ENCODE results near the gene ECHS1. TPM values are rescaled to one million over a fixed set of nuclear protein-coding genes. Genes with fewer than 3 reads are reported as not detected.

ECHS1 gene
- total RNA-seq, 1 donor from 2014 or later = 77.4 TPM

GRCh38 chr10:133346413-133346812, 26.7 kb downstream of the ECHS1 start:
- Mint-ChIP-seq H3K27me3 (ENCODE audit: insufficient read depth, low read depth) (peaks cover 18% of the 10 kb centered on the region), H3K36me3 (peaks cover 1% of the 10 kb centered on the region), H3K27ac (no peak overlapping the region), H3K4me1 (peaks cover 3% of the 10 kb centered on the region), H3K9me3 (peaks cover 14% of the 10 kb centered on the region), H3K4me3 (no peak overlapping the region)
- Histone ChIP-seq H3K9me3 (ENCODE audit: low read depth) (no peaks in the 10 kb centered on the region), H3K4me3 (no peak overlapping the region), H3K27ac (no peak overlapping the region), H3F3A (ENCODE audit: low read depth) (no peaks in the 10 kb centered on the region), H3K4me2 (no peak overlapping the region), H3K36me3 (no peaks in the 10 kb centered on the region), H3K79me2 (ENCODE audit: low read depth) (no peaks in the 10 kb centered on the region), H4K20me1 (ENCODE audit: low read depth) (no peaks in the 10 kb centered on the region), H3K9ac (no peak overlapping the region), H3K4me1 (peaks cover 5% of the 10 kb centered on the region), H3K27me3 (peaks cover 5% of the 10 kb centered on the region), H2AFZ (replicated peaks) (no peak overlapping the region)
- no peak for DNase-seq (ENCODE audit: low spot score)
- TF ChIP-seq EZH2 (IDR thresholded peaks at IDR 0.05) (no peak), CTCF (IDR thresholded peaks at IDR 0.05) (no peak), EZH2phosphoT487 (IDR thresholded peaks at IDR 0.05) (no peak)

GRCh38 chr10:133344236-133344635, 28.9 kb downstream of the ECHS1 start:
- Histone ChIP-seq H3K4me1 (peaks cover 5% of the 10 kb centered on the region), H3K9ac (no peak overlapping the region), H3K27ac (no peak overlapping the region), H2AFZ (replicated peaks) (no peak overlapping the region), H3K4me3 (no peak overlapping the region), H3F3A (ENCODE audit: low read depth) (no peaks in the 10 kb centered on the region), H3K4me2 (no peak overlapping the region), H4K20me1 (ENCODE audit: low read depth) (no peaks in the 10 kb centered on the region), H3K79me2 (ENCODE audit: low read depth) (no peaks in the 10 kb centered on the region), H3K36me3 (no peaks in the 10 kb centered on the region), H3K9me3 (ENCODE audit: low read depth) (no peaks in the 10 kb centered on the region), H3K27me3 (peaks cover 23% of the 10 kb centered on the region)
- H3K36me3 Mint-ChIP-seq = peaks cover 1% of the 10 kb centered on the region
- H3K4me3 Mint-ChIP-seq = no peak overlapping the region
- no peak overlapping the region for H3K27ac Mint-ChIP-seq
- no peak for DNase-seq (ENCODE audit: low spot score)
- peaks cover 18% of the 10 kb centered on the region for H3K27me3 Mint-ChIP-seq (ENCODE audit: insufficient read depth, low read depth)
- H3K4me1 Mint-ChIP-seq = peaks cover 2% of the 10 kb centered on the region
- TF ChIP-seq EZH2 (IDR thresholded peaks at IDR 0.05) (no peak), CTCF (IDR thresholded peaks at IDR 0.05) (no peak), EZH2phosphoT487 (IDR thresholded peaks at IDR 0.05) (no peak)
- peaks cover 14% of the 10 kb centered on the region for H3K9me3 Mint-ChIP-seq

- peaks cover 29% of the 10 kb centered on the region for H3K27me3 ChIP-seq
- H3K27me3 Mint-ChIP-seq (ENCODE audit: insufficient read depth, low read depth) = peaks cover 15% of the 10 kb centered on the region
- no peak overlapping the region for H3K4me2 ChIP-seq
- no peak for DNase-seq (ENCODE audit: low spot score)
- H3K9me3 ChIP-seq (ENCODE audit: low read depth) = no peaks in the 10 kb centered on the region
- H3K36me3 ChIP-seq = no peaks in the 10 kb centered on the region
- peaks cover 5% of the 10 kb centered on the region for H3K4me1 ChIP-seq
- H4K20me1 ChIP-seq (ENCODE audit: low read depth) = no peaks in the 10 kb centered on the region
- no peaks in the 10 kb centered on the region for H3K79me2 ChIP-seq (ENCODE audit: low read depth)
- H3K27ac Mint-ChIP-seq = no peak overlapping the region
- H2AFZ ChIP-seq (replicated peaks) = no peak overlapping the region
- no peaks in the 10 kb centered on the region for H3F3A ChIP-seq (ENCODE audit: low read depth)
- H3K4me3 Mint-ChIP-seq = no peak overlapping the region
- H3K36me3 Mint-ChIP-seq = peaks cover 1% of the 10 kb centered on the region
- no peak overlapping the region for H3K9ac ChIP-seq
- no peaks in the 10 kb centered on the region for H3K4me1 Mint-ChIP-seq
- no peak overlapping the region for H3K4me3 ChIP-seq
- TF ChIP-seq EZH2phosphoT487 (IDR thresholded peaks at IDR 0.05) (no peak), EZH2 (IDR thresholded peaks at IDR 0.05) (no peak), CTCF (IDR thresholded peaks at IDR 0.05) (no peak)
- no peak overlapping the region for H3K27ac ChIP-seq
- H3K9me3 Mint-ChIP-seq = peaks cover 12% of the 10 kb centered on the region
These were observed 29.6 kb downstream of the ECHS1 start for GRCh38 chr10:133343558-133343957.
